Activated naive CD8-positive, alpha-beta T cell (primary cell): Measurements from ENCODE around the gene PKHD1.

Source experiments
- H3K27ac Mint-ChIP-seq: one replicate; pipeline ENCODE4 v1.8.0; 2021; ENCODE audit warnings: mixed read lengths
- H3K27me3 Mint-ChIP-seq: one replicate; pipeline ENCODE4 v1.8.0; 2021; ENCODE audit warnings: mixed read lengths
- H3K36me3 Mint-ChIP-seq: one replicate; pipeline ENCODE4 v1.8.0; 2021; ENCODE audit warnings: mixed read lengths
- H3K4me1 Mint-ChIP-seq: one replicate; pipeline ENCODE4 v1.8.0; 2021; ENCODE audit warnings: low read depth, mixed read lengths
- H3K4me3 Mint-ChIP-seq: one replicate; pipeline ENCODE4 v1.8.0; 2021; ENCODE audit warnings: mild to moderate bottlenecking, mixed read lengths
- H3K9me3 Mint-ChIP-seq: one replicate; pipeline ENCODE4 v1.8.0; 2021; ENCODE audit warnings: low read depth, mixed read lengths

PKHD1 gene

GRCh38 chr6:52041134-52041533 lies 46.3 kb downstream of the PKHD1 start:
- H3K4me3 Mint-ChIP-seq, result no peak overlapping the region
- no peaks in the 10 kb centered on the region for H3K9me3 Mint-ChIP-seq
- no peaks in the 10 kb centered on the region for H3K4me1 Mint-ChIP-seq
- H3K27me3 Mint-ChIP-seq, result peaks cover 7% of the 10 kb centered on the region
- no peak overlapping the region for H3K27ac Mint-ChIP-seq
- H3K36me3 Mint-ChIP-seq, result no peaks in the 10 kb centered on the region

GRCh38 chr6:52027699-52028098 lies 59.7 kb downstream of the PKHD1 start:
- Mint-ChIP-seq H3K4me3 (no peak overlapping the region), H3K4me1 (no peaks in the 10 kb centered on the region), H3K27me3 (peaks cover 15% of the 10 kb centered on the region), H3K36me3 (no peaks in the 10 kb centered on the region), H3K27ac (no peak overlapping the region), H3K9me3 (no peaks in the 10 kb centered on the region)

GRCh38 chr6:52024451-52025068 lies 62.9 kb downstream of the PKHD1 start:
- Mint-ChIP-seq H3K27me3 (peaks cover 15% of the 10 kb centered on the region), H3K4me1 (no peaks in the 10 kb centered on the region), H3K4me3 (no peak overlapping the region), H3K27ac (no peak overlapping the region), H3K36me3 (no peaks in the 10 kb centered on the region), H3K9me3 (no peaks in the 10 kb centered on the region)

- H3K9me3 Mint-ChIP-seq, result no peaks in the 10 kb centered on the region
- no peak overlapping the region for H3K27ac Mint-ChIP-seq
- no peaks in the 10 kb centered on the region for H3K36me3 Mint-ChIP-seq
- no peaks in the 10 kb centered on the region for H3K4me1 Mint-ChIP-seq
- no peak overlapping the region for H3K4me3 Mint-ChIP-seq
- H3K27me3 Mint-ChIP-seq, result peaks cover 13% of the 10 kb centered on the region
These were observed 64.7 kb downstream of the PKHD1 start for GRCh38 chr6:52022675-52023074.

GRCh38 chr6:52020945-52021570 lies 66.4 kb downstream of the PKHD1 start:
- Mint-ChIP-seq H3K27ac (no peak overlapping the region), H3K4me3 (no peak overlapping the region), H3K4me1 (no peaks in the 10 kb centered on the region), H3K9me3 (no peaks in the 10 kb centered on the region), H3K36me3 (no peaks in the 10 kb centered on the region), H3K27me3 (peaks cover 8% of the 10 kb centered on the region)

GRCh38 chr6:52019881-52020280 lies 67.5 kb downstream of the PKHD1 start:
- Mint-ChIP-seq H3K4me3 (no peak overlapping the region), H3K4me1 (no peaks in the 10 kb centered on the region), H3K9me3 (no peaks in the 10 kb centered on the region), H3K27ac (no peak overlapping the region), H3K27me3 (peaks cover 8% of the 10 kb centered on the region), H3K36me3 (no peaks in the 10 kb centered on the region)

- Mint-ChIP-seq H3K4me3 (no peak overlapping the region), H3K4me1 (no peaks in the 10 kb centered on the region), H3K36me3 (no peaks in the 10 kb centered on the region), H3K9me3 (no peaks in the 10 kb centered on the region), H3K27ac (no peak overlapping the region), H3K27me3 (peaks cover 10% of the 10 kb centered on the region)
These were observed 68.3 kb downstream of the PKHD1 start for GRCh38 chr6:52019092-52019491.

GRCh38 chr6:52016915-52017748 lies 70.3 kb downstream of the PKHD1 start:
- H3K27ac Mint-ChIP-seq, result no peak overlapping the region
- H3K9me3 Mint-ChIP-seq, result no peaks in the 10 kb centered on the region
- no peak overlapping the region for H3K4me3 Mint-ChIP-seq
- no peaks in the 10 kb centered on the region for H3K36me3 Mint-ChIP-seq
- H3K27me3 Mint-ChIP-seq, result peaks cover 11% of the 10 kb centered on the region
- H3K4me1 Mint-ChIP-seq, result no peaks in the 10 kb centered on the region

- Mint-ChIP-seq H3K36me3 (no peaks in the 10 kb centered on the region), H3K27me3 (peaks cover 9% of the 10 kb centered on the region), H3K4me3 (no peak overlapping the region), H3K9me3 (no peaks in the 10 kb centered on the region), H3K27ac (no peak overlapping the region), H3K4me1 (no peaks in the 10 kb centered on the region)
These were observed 71.5 kb downstream of the PKHD1 start for GRCh38 chr6:52015953-52016352.

- Mint-ChIP-seq H3K4me1 (no peaks in the 10 kb centered on the region), H3K4me3 (no peak overlapping the region), H3K27ac (no peak overlapping the region), H3K36me3 (no peaks in the 10 kb centered on the region), H3K27me3 (peaks cover 6% of the 10 kb centered on the region), H3K9me3 (no peaks in the 10 kb centered on the region)
These were observed 73.0 kb downstream of the PKHD1 start for GRCh38 chr6:52014391-52014790.

- H3K4me1 Mint-ChIP-seq, result no peaks in the 10 kb centered on the region
- no peak overlapping the region for H3K27ac Mint-ChIP-seq
- H3K27me3 Mint-ChIP-seq, result peaks cover 8% of the 10 kb centered on the region
- no peaks in the 10 kb centered on the region for H3K9me3 Mint-ChIP-seq
- H3K36me3 Mint-ChIP-seq, result no peaks in the 10 kb centered on the region
- no peak overlapping the region for H3K4me3 Mint-ChIP-seq
These were observed 74.4 kb downstream of the PKHD1 start for GRCh38 chr6:52013035-52013434.

- H3K9me3 Mint-ChIP-seq, result no peaks in the 10 kb centered on the region
- no peaks in the 10 kb centered on the region for H3K4me1 Mint-ChIP-seq
- no peak overlapping the region for H3K4me3 Mint-ChIP-seq
- no peak overlapping the region for H3K27ac Mint-ChIP-seq
- peaks cover 12% of the 10 kb centered on the region for H3K27me3 Mint-ChIP-seq
- no peaks in the 10 kb centered on the region for H3K36me3 Mint-ChIP-seq
These were observed 74.8 kb downstream of the PKHD1 start for GRCh38 chr6:52012582-52012981.

GRCh38 chr6:52010806-52011205 lies 76.6 kb downstream of the PKHD1 start:
- Mint-ChIP-seq H3K4me3 (no peak overlapping the region), H3K9me3 (no peaks in the 10 kb centered on the region), H3K27ac (no peak overlapping the region), H3K4me1 (no peaks in the 10 kb centered on the region), H3K27me3 (peaks cover 17% of the 10 kb centered on the region), H3K36me3 (no peaks in the 10 kb centered on the region)

GRCh38 chr6:52010145-52010544 lies 77.3 kb downstream of the PKHD1 start:
- H3K4me1 Mint-ChIP-seq, result no peaks in the 10 kb centered on the region
- no peaks in the 10 kb centered on the region for H3K36me3 Mint-ChIP-seq
- H3K27ac Mint-ChIP-seq, result no peak overlapping the region
- H3K4me3 Mint-ChIP-seq, result no peak overlapping the region
- no peaks in the 10 kb centered on the region for H3K9me3 Mint-ChIP-seq
- H3K27me3 Mint-ChIP-seq, result peaks cover 20% of the 10 kb centered on the region

- no peaks in the 10 kb centered on the region for H3K9me3 Mint-ChIP-seq
- no peaks in the 10 kb centered on the region for H3K4me1 Mint-ChIP-seq
- no peak overlapping the region for H3K27ac Mint-ChIP-seq
- no peaks in the 10 kb centered on the region for H3K36me3 Mint-ChIP-seq
- H3K4me3 Mint-ChIP-seq, result no peak overlapping the region
- H3K27me3 Mint-ChIP-seq, result peaks cover 21% of the 10 kb centered on the region
These were observed 77.8 kb downstream of the PKHD1 start for GRCh38 chr6:52009466-52010140.
